ENCODE results near the gene LYRM4. TPM values are rescaled to one million over a fixed set of nuclear protein-coding genes. Genes with fewer than 3 reads are reported as not detected.

LYRM4 gene
- total RNA-seq, 1 experiment from 2014 or later, result 52.8 TPM

GRCh38 chr6:5250911-5251310 lies 9.8 kb downstream of the LYRM4 start:
- H3K9me3 Mint-ChIP-seq (ENCODE audit: unreplicated experiment), result no peaks in the 10 kb centered on the region
- Histone ChIP-seq H3K9me3 (no peaks in the 10 kb centered on the region), H3K4me1 (peaks cover 5% of the 10 kb centered on the region; the same call in 1 of the 2 replicates), H3K36me3 (ENCODE audit: control insufficient read depth, insufficient read depth, low read length) (no peaks in the 10 kb centered on the region), H3K4me3 (ENCODE audit: low read depth, low read length) (no peak overlapping the region), H3K27me3 (replicated peaks; ENCODE audit: control insufficient read depth, insufficient read depth, low read length) (no peaks in the 10 kb centered on the region)
- no peaks in the 10 kb centered on the region for H3K4me1 Mint-ChIP-seq (ENCODE audit: low read depth, unreplicated experiment)
- DNase-seq, result no peak
- POLR2A ChIA-PET, result no interaction called here
- BruUV-seq (replicated peaks), result no TSS peak
- no peak overlapping the region for H3K27ac Mint-ChIP-seq (ENCODE audit: unreplicated experiment)
- TF ChIP-seq CTCF (IDR thresholded peaks at IDR 0.05; ENCODE audit: insufficient read depth in 1 of 2, low read depth in 1 of 2, low read length in 1 of 2, severe bottlenecking in 1 of 2, unreplicated experiment in 1 of 2), result no peak
- H3K27me3 Mint-ChIP-seq (ENCODE audit: insufficient read depth, unreplicated experiment), result no peaks in the 10 kb centered on the region
- H3K36me3 Mint-ChIP-seq (ENCODE audit: insufficient read depth, unreplicated experiment), result peaks cover 6% of the 10 kb centered on the region
- H3K4me3 Mint-ChIP-seq (ENCODE audit: unreplicated experiment), result no peak overlapping the region
- CTCF ChIA-PET, result no interaction called here
- intact Hi-C loops (cut with micrococcal nuclease; ENCODE audit: unreplicated experiment), result no loop called here

GRCh38 chr6:5250451-5250850 lies 10.3 kb downstream of the LYRM4 start:
- Mint-ChIP-seq H3K27me3 (ENCODE audit: insufficient read depth, unreplicated experiment) (no peaks in the 10 kb centered on the region), H3K27ac (ENCODE audit: unreplicated experiment) (no peak overlapping the region), H3K9me3 (ENCODE audit: unreplicated experiment) (no peaks in the 10 kb centered on the region), H3K36me3 (ENCODE audit: insufficient read depth, unreplicated experiment) (peaks cover 6% of the 10 kb centered on the region), H3K4me1 (ENCODE audit: low read depth, unreplicated experiment) (no peaks in the 10 kb centered on the region), H3K4me3 (ENCODE audit: unreplicated experiment) (no peak overlapping the region)
- H3K27me3 ChIP-seq (replicated peaks; ENCODE audit: control insufficient read depth, insufficient read depth, low read length), result no peaks in the 10 kb centered on the region
- TF ChIP-seq CTCF (IDR thresholded peaks at IDR 0.05; ENCODE audit: insufficient read depth in 1 of 2, low read depth in 1 of 2, low read length in 1 of 2, severe bottlenecking in 1 of 2, unreplicated experiment in 1 of 2), result no peak
- peaks cover 5% of the 10 kb centered on the region; the same call in 1 of the 2 replicates for H3K4me1 ChIP-seq
- ChIA-PET CTCF (no interaction called here), POLR2A (no interaction called here)
- intact Hi-C loops (cut with micrococcal nuclease; ENCODE audit: unreplicated experiment), result no loop called here
- H3K9me3 ChIP-seq, result no peaks in the 10 kb centered on the region
- H3K36me3 ChIP-seq (ENCODE audit: control insufficient read depth, insufficient read depth, low read length), result no peaks in the 10 kb centered on the region
- no peak overlapping the region for H3K4me3 ChIP-seq (ENCODE audit: low read depth, low read length)
- no TSS peak for BruUV-seq (replicated peaks)
- no peak for DNase-seq

DNA sequence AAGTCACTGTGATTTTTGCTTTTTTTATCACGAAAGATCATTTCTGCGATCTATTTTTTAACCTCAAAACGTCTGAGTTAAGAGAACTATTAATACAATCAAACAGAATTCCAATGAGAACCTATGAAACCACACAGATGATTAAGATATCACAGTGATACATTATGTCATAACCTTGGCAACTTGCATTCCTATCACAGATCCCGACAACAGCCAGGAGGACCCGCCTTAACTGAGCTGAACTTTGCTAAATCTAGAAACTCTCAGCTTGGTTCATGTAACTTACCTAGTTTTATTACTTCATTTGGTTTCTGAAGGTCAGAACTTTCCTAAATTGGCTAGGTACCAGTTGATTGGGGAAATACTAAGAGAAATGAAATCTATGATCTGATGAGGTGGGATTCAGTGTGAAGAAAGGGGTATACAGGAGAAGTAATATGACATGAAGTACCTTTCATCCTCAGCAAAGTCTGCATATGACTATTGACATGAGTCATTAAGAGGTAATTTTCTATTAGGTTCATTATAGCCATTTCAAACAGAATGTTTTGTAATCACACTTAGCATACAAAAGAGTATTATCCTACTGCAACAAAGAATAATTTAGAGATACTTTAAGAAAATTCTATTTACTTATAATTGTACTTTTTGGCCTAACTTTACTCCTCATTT lies 11.2 kb downstream of the LYRM4 start:
- POLR2A ChIA-PET, result no interaction called here
- H3K4me3 Mint-ChIP-seq (ENCODE audit: unreplicated experiment), result no peak overlapping the region
- BruUV-seq (replicated peaks), result no TSS peak

More for the DNA sequence above, 11.2 kb downstream of the LYRM4 start:
- Histone ChIP-seq H3K4me3 (ENCODE audit: low read depth, low read length) (no peak overlapping the region), H3K27me3 (replicated peaks; ENCODE audit: control insufficient read depth, insufficient read depth, low read length) (no peaks in the 10 kb centered on the region), H3K4me1 (peaks cover 5% of the 10 kb centered on the region; the same call in 1 of the 2 replicates), H3K36me3 (ENCODE audit: control insufficient read depth, insufficient read depth, low read length) (peaks cover 2% of the 10 kb centered on the region), H3K9me3 (no peaks in the 10 kb centered on the region)
- intact Hi-C loops (cut with micrococcal nuclease; ENCODE audit: unreplicated experiment), result no loop called here
- no peak overlapping the region for H3K27ac Mint-ChIP-seq (ENCODE audit: unreplicated experiment)
- peaks cover 6% of the 10 kb centered on the region for H3K36me3 Mint-ChIP-seq (ENCODE audit: insufficient read depth, unreplicated experiment)
- no peak for DNase-seq
- no peaks in the 10 kb centered on the region for H3K9me3 Mint-ChIP-seq (ENCODE audit: unreplicated experiment)
- TF ChIP-seq CTCF (IDR thresholded peaks at IDR 0.05; ENCODE audit: insufficient read depth in 1 of 2, low read depth in 1 of 2, low read length in 1 of 2, severe bottlenecking in 1 of 2, unreplicated experiment in 1 of 2), result no peak
- CTCF ChIA-PET, result no interaction called here
- H3K27me3 Mint-ChIP-seq (ENCODE audit: insufficient read depth, unreplicated experiment), result no peaks in the 10 kb centered on the region
- no peaks in the 10 kb centered on the region for H3K4me1 Mint-ChIP-seq (ENCODE audit: low read depth, unreplicated experiment)

Data from Caco-2 (cell line).